Bronchial epithelial cell (primary cell): Measurements from ENCODE around the gene OTOG. TPM values are rescaled to one million over a fixed set of nuclear protein-coding genes. Genes with fewer than 3 reads are reported as not detected.

Source experiments
- DNase-seq: peaks from one replicate; pipeline ENCODE4 v3.0.0-alpha.2; 2010; ENCODE audit warnings: low read depth
- FAIRE-seq: peaks from 2 replicates; lab custom pipeline; 2011; peaks lifted over from hg19 to GRCh38; lab: Jason Lieb, UNC
- H3K27me3 ChIP-seq: 2 replicates; pipeline ENCODE4 v1.5.1; 2011; ENCODE audit warnings: low read length; ENCODE audit not compliant: control insufficient read depth, insufficient read depth
- H3K36me3 ChIP-seq: 2 replicates; pipeline ENCODE4 v1.5.1; 2011; ENCODE audit warnings: low read length; ENCODE audit not compliant: control insufficient read depth, insufficient read depth
- H3K4me3 ChIP-seq: 2 replicates; pipeline ENCODE4 v1.5.1; 2011; ENCODE audit warnings: mild to moderate bottlenecking, low read depth, low read length, control low read depth
- total RNA-seq: library from RNA; depleted of rRNA; stranded (reverse); fragments of >200 nt; gene quantifications from 2 replicates; pipeline ENCODE4 v1.2.1, GENCODE V29; 2014
- TF ChIP-seq, protein P1 (sequence below): IDR thresholded peaks from 2 replicates; pipeline ENCODE4 v1.5.1; 2011; ENCODE audit warnings: mild to moderate bottlenecking, moderate library complexity, low read length, control low read depth, inconsistent platforms; ENCODE audit not compliant: insufficient read depth, severe bottlenecking

Gene OTOG
- total RNA-seq, 1 donor from 2014 or later: not detected

GRCh38 chr11:17535488-17535887 is 11.6 kb upstream of the OTOG start:
- no peak for FAIRE-seq

DNA sequence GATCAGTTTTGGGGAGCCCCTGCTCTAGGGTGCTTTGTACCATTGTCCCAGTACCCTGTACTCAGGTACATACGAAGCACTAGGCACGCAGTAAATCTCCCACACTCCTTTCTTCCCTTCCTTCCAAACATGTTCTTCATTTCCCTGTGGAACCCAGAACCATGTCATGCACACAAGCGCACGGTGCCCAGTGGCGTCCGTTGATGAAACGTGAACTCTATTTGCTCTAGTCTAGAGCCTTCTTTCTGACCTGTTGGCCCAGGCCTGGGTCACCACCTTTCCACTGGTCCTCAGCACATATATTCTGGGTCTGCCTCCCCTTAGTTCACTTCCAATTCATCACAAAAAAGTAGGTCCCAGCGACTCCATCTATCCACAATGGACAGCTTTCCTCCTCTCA is 9.8 kb upstream of the OTOG start:
- FAIRE-seq: no peak
- TF ChIP-seq, protein P1, sequence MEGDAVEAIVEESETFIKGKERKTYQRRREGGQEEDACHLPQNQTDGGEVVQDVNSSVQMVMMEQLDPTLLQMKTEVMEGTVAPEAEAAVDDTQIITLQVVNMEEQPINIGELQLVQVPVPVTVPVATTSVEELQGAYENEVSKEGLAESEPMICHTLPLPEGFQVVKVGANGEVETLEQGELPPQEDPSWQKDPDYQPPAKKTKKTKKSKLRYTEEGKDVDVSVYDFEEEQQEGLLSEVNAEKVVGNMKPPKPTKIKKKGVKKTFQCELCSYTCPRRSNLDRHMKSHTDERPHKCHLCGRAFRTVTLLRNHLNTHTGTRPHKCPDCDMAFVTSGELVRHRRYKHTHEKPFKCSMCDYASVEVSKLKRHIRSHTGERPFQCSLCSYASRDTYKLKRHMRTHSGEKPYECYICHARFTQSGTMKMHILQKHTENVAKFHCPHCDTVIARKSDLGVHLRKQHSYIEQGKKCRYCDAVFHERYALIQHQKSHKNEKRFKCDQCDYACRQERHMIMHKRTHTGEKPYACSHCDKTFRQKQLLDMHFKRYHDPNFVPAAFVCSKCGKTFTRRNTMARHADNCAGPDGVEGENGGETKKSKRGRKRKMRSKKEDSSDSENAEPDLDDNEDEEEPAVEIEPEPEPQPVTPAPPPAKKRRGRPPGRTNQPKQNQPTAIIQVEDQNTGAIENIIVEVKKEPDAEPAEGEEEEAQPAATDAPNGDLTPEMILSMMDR: no peak
- peaks cover 2% of the 10 kb centered on the region for H3K27me3 ChIP-seq

More at GRCh38 chr11:17535488-17535887, 11.6 kb upstream of the OTOG start:
- peaks cover 2% of the 10 kb centered on the region for H3K27me3 ChIP-seq
- H3K36me3 ChIP-seq: no peaks in the 10 kb centered on the region
- no peak for DNase-seq
- H3K4me3 ChIP-seq: no peak overlapping the region
- TF ChIP-seq, protein P1: no peak

DNA sequence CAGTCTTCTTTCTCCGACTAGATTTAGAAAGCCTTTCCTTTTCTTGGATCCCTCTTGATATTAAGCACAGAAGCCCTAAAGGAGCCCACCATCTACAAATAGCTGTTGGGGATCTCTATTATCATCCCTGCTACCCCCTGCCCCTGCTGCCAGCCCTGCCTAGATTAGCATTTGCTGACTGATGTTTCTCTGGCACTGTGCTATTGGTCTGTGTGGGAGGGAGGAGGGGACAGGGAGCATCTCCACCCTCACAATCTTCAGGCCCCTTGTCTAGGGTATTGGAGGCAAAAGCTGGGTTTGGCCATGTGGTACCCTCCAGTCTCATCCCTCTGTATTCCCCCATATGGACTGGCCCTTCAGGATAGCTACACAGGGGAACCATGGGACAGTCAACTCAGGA is 9.0 kb upstream of the OTOG start:
- H3K4me3 ChIP-seq: no peak overlapping the region
- no peak for FAIRE-seq
- DNase-seq: no peak
- H3K27me3 ChIP-seq: peaks cover 2% of the 10 kb centered on the region
- no peaks in the 10 kb centered on the region for H3K36me3 ChIP-seq
- TF ChIP-seq, protein P1: no peak

More for the DNA sequence above, 9.8 kb upstream of the OTOG start:
- Histone ChIP-seq H3K36me3 (no peaks in the 10 kb centered on the region), H3K4me3 (no peak overlapping the region)
- DNase-seq: no peak

GRCh38 chr11:17538731-17539130 is 8.3 kb upstream of the OTOG start:
- no peak for FAIRE-seq
- no peak for DNase-seq
- Histone ChIP-seq H3K27me3 (peaks cover 4% of the 10 kb centered on the region), H3K36me3 (no peaks in the 10 kb centered on the region), H3K4me3 (no peak overlapping the region)
- TF ChIP-seq, protein P1: no peak

- FAIRE-seq: no peak
- Histone ChIP-seq H3K4me3 (no peak overlapping the region), H3K36me3 (no peaks in the 10 kb centered on the region), H3K27me3 (peaks cover 5% of the 10 kb centered on the region)
- DNase-seq: no peak
- TF ChIP-seq, protein P1: no peak
These were observed 6.3 kb upstream of the OTOG start for GRCh38 chr11:17540807-17541206.

DNA sequence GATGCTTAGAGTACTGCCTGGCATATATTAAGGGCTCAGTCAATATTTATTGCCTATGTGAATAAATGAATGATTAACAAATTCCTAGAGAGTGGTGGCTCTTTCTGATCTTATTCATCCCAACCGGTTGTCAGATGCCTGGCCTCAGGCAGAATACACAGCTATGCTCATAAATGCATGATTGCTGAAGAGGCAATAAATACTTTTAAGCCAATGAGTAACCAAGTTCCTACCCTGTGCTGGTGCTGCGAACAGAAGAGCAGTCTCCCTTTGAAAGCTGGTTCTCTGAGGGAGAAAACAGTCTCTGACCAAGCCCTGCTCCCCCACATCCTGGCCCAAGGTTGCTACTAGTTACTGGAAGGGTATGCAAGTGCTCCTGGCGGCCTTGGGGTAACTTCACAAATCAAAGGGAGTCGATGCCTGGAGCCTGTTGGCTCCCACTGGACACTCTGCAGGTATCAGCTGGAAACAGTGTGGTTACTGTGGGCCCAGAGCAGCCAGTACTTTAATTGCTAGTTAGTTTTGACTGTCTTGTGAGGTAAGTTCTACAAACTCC is 5.7 kb upstream of the OTOG start:
- no peak for FAIRE-seq
- peaks cover 5% of the 10 kb centered on the region for H3K27me3 ChIP-seq
- no peaks in the 10 kb centered on the region for H3K36me3 ChIP-seq
- TF ChIP-seq, protein P1: no peak
- H3K4me3 ChIP-seq: no peak overlapping the region
- no peak for DNase-seq
